ENCODE data around the gene KLHL29.

DNA sequence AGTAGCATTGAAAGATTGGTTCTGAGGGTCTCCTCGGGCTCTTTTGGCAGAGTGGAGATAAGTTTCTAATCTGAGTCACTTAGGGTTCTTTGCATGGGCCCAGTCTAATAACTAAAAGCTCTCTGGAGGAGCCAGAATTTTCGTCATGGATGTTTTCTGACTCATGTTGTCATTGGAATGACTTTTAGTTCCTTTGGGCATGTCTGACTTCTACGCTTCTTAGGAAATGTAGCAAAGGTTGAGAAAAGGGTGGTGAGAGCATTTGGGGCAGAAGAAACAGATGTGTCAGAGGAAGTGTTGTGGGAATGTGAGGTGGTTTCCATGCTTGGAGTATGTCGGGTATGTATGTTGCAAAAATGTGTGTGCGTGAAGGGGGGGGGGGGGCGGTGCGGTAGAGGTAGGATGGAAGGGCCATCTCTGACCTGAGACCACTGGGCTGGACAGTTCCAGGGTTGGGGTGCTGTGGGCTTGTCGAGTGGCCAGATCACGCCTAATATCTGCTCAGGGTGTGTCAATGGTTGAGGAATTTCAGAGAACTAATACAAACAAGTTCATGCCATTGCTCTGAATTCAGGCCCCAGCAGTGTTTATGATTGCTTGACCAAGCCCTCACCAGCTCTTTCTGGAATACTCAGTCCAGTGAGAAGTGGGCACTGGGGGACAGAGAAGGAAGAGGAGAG lies 26.9 kb downstream of the KLHL29 start:
- TF ChIP-seq, protein P1, sequence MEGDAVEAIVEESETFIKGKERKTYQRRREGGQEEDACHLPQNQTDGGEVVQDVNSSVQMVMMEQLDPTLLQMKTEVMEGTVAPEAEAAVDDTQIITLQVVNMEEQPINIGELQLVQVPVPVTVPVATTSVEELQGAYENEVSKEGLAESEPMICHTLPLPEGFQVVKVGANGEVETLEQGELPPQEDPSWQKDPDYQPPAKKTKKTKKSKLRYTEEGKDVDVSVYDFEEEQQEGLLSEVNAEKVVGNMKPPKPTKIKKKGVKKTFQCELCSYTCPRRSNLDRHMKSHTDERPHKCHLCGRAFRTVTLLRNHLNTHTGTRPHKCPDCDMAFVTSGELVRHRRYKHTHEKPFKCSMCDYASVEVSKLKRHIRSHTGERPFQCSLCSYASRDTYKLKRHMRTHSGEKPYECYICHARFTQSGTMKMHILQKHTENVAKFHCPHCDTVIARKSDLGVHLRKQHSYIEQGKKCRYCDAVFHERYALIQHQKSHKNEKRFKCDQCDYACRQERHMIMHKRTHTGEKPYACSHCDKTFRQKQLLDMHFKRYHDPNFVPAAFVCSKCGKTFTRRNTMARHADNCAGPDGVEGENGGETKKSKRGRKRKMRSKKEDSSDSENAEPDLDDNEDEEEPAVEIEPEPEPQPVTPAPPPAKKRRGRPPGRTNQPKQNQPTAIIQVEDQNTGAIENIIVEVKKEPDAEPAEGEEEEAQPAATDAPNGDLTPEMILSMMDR (IDR thresholded peaks at IDR 0.05): no peak
- TF ChIP-seq, protein P2, sequence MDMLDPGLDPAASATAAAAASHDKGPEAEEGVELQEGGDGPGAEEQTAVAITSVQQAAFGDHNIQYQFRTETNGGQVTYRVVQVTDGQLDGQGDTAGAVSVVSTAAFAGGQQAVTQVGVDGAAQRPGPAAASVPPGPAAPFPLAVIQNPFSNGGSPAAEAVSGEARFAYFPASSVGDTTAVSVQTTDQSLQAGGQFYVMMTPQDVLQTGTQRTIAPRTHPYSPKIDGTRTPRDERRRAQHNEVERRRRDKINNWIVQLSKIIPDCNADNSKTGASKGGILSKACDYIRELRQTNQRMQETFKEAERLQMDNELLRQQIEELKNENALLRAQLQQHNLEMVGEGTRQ (IDR thresholded peaks at IDR 0.05; ENCODE audit: borderline replicate concordance, low read depth, low read length): no peak
- TF ChIP-seq ELF1 (IDR thresholded peaks at IDR 0.05): no peak
- no peak for TF ChIP-seq TEAD4 (IDR thresholded peaks at IDR 0.05; ENCODE audit: borderline replicate concordance, insufficient read depth)
- TF ChIP-seq, protein P3, sequence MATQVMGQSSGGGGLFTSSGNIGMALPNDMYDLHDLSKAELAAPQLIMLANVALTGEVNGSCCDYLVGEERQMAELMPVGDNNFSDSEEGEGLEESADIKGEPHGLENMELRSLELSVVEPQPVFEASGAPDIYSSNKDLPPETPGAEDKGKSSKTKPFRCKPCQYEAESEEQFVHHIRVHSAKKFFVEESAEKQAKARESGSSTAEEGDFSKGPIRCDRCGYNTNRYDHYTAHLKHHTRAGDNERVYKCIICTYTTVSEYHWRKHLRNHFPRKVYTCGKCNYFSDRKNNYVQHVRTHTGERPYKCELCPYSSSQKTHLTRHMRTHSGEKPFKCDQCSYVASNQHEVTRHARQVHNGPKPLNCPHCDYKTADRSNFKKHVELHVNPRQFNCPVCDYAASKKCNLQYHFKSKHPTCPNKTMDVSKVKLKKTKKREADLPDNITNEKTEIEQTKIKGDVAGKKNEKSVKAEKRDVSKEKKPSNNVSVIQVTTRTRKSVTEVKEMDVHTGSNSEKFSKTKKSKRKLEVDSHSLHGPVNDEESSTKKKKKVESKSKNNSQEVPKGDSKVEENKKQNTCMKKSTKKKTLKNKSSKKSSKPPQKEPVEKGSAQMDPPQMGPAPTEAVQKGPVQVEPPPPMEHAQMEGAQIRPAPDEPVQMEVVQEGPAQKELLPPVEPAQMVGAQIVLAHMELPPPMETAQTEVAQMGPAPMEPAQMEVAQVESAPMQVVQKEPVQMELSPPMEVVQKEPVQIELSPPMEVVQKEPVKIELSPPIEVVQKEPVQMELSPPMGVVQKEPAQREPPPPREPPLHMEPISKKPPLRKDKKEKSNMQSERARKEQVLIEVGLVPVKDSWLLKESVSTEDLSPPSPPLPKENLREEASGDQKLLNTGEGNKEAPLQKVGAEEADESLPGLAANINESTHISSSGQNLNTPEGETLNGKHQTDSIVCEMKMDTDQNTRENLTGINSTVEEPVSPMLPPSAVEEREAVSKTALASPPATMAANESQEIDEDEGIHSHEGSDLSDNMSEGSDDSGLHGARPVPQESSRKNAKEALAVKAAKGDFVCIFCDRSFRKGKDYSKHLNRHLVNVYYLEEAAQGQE (IDR thresholded peaks at IDR 0.05; ENCODE audit: low read depth, low read length): no peak
- TF ChIP-seq JUND (IDR thresholded peaks at IDR 0.05): no peak
- TF ChIP-seq GABPA (IDR thresholded peaks at IDR 0.05; ENCODE audit: low read depth): no peak
- TF ChIP-seq YY1 (IDR thresholded peaks at IDR 0.05; ENCODE audit: low read depth): no peak
- no peak for TF ChIP-seq TAF1 (IDR thresholded peaks at IDR 0.05; ENCODE audit: borderline replicate concordance, low read depth, low read length)
- TF ChIP-seq, protein P4, sequence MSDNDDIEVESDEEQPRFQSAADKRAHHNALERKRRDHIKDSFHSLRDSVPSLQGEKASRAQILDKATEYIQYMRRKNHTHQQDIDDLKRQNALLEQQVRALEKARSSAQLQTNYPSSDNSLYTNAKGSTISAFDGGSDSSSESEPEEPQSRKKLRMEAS (IDR thresholded peaks at IDR 0.05; ENCODE audit: low read depth): no peak
- no peak for TF ChIP-seq POLR2AphosphoS5 (IDR thresholded peaks at IDR 0.05; ENCODE audit: low read depth, low read length)
- TF ChIP-seq MXI1 (IDR thresholded peaks at IDR 0.05; ENCODE audit: low read depth, low read length): no peak
- TF ChIP-seq, protein P5, sequence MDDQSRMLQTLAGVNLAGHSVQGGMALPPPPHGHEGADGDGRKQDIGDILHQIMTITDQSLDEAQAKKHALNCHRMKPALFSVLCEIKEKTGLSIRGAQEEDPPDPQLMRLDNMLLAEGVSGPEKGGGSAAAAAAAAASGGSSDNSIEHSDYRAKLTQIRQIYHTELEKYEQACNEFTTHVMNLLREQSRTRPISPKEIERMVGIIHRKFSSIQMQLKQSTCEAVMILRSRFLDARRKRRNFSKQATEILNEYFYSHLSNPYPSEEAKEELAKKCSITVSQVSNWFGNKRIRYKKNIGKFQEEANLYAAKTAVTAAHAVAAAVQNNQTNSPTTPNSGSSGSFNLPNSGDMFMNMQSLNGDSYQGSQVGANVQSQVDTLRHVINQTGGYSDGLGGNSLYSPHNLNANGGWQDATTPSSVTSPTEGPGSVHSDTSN (IDR thresholded peaks at IDR 0.05): no peak
- no peak for TF ChIP-seq EZH2phosphoT487 (IDR thresholded peaks at IDR 0.05; ENCODE audit: borderline replicate concordance, low read depth)

Data from SK-N-SH (cell line).